PC-9 (cell line): ENCODE data around the gene PKNOX1.
"Not testable (repeated sequence)": the region's sequence is repeated elsewhere in the genome, so short reads cannot be mapped to it uniquely, and the experiment has no call there.

Experiments used
- EZH2 ChIP-seq: fragments of 200-600 bp; sonication (generic); IDR thresholded peaks from 2 replicates; pipeline ENCODE4 v1.8.0; 2017; ENCODE audit warnings: antibody characterized with exemption, low read depth
- TF ChIP-seq, protein P1 (sequence below): fragments of 200-600 bp; sonication (generic); conservative IDR thresholded peaks from 2 replicates; pipeline ENCODE4 v1.6.1; 2017; ENCODE audit warnings: mixed run types, antibody characterized with exemption, mild to moderate bottlenecking, moderate library complexity

DNA sequence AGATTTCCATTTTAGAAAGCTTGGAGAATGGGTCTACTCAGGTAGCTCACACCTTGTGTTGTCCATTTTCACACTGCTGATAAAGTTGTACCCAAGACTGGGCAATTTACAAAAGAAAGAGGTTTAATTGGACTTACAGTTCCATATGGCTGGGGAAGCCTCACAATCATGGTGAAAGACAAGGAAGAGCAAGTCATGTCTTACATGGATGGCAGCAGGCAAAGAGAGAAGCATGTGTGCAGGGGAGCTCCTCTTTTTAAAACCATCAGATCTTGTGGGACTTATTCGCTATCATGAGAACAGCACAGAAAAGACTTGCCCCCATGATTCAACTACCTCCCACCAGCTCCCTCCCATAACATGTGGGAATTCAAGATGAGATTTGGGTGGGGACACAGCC lies 23.6 kb downstream of the PKNOX1 start:
- TF ChIP-seq, protein P1, sequence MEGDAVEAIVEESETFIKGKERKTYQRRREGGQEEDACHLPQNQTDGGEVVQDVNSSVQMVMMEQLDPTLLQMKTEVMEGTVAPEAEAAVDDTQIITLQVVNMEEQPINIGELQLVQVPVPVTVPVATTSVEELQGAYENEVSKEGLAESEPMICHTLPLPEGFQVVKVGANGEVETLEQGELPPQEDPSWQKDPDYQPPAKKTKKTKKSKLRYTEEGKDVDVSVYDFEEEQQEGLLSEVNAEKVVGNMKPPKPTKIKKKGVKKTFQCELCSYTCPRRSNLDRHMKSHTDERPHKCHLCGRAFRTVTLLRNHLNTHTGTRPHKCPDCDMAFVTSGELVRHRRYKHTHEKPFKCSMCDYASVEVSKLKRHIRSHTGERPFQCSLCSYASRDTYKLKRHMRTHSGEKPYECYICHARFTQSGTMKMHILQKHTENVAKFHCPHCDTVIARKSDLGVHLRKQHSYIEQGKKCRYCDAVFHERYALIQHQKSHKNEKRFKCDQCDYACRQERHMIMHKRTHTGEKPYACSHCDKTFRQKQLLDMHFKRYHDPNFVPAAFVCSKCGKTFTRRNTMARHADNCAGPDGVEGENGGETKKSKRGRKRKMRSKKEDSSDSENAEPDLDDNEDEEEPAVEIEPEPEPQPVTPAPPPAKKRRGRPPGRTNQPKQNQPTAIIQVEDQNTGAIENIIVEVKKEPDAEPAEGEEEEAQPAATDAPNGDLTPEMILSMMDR = not testable (repeated sequence)
- TF ChIP-seq EZH2 = not testable (repeated sequence)
